Left ventricle myocardium inferior (tissue), 1 donor: ENCODE results near the gene IMMP1L. TPM values are rescaled to one million over a fixed set of nuclear protein-coding genes. Genes with fewer than 3 reads are reported as not detected.

Source experiments
- DNase-seq: peaks from one replicate; pipeline ENCODE4 v3.0.0-alpha.2; 2020
- H3K27ac ChIP-seq: fragments of 200-600 bp; replicated peaks from 2 replicates; pipeline ENCODE4 v1.8.0; 2021
- H3K27me3 ChIP-seq: fragments of 200-600 bp; 2 replicates; pipeline ENCODE4 v1.8.0; 2021; ENCODE audit warnings: low read depth
- H3K36me3 ChIP-seq: fragments of 200-600 bp; 2 replicates; pipeline ENCODE4 v1.8.0; 2021
- H3K4me1 ChIP-seq: fragments of 200-600 bp; 2 replicates; pipeline ENCODE4 v1.8.0; 2021
- H3K4me3 ChIP-seq: fragments of 200-600 bp; 2 replicates; pipeline ENCODE4 v1.8.0; 2021; ENCODE audit warnings: mild to moderate bottlenecking, moderate library complexity
- H3K9me3 ChIP-seq: fragments of 200-600 bp; replicated peaks from 2 replicates; pipeline ENCODE4 v1.8.0; 2021
- intact Hi-C: fragments of 100-400 bp; cut with micrococcal nuclease; formaldehyde crosslinking; loops from one replicate; pipeline ENCODE4 v1.11.0; 2022
- long read RNA-seq: library from polyadenylated mRNA; unstranded; transcript quantifications from one replicate; pipeline ENCODE4 v2.0.0, GENCODE V29; 2021
- total RNA-seq: library from RNA; stranded (reverse); fragmentation: NEBNext Ultra II Directional; extraction: Animal tissue kit (Norgen Biotek cat#: 25700); gene quantifications from one replicate; pipeline ENCODE4 v1.2.1, GENCODE V29; 2021
- TF ChIP-seq, protein P1 (sequence below): fragments of 200-600 bp; IDR thresholded peaks from 2 replicates; pipeline ENCODE4 v1.8.0; 2021; ENCODE audit warnings: antibody characterized with exemption, mild to moderate bottlenecking, borderline replicate concordance
- donor health status: DM: no; HTN: yes; CAD: no; lungs with severe emphysema.

IMMP1L gene, protein sequence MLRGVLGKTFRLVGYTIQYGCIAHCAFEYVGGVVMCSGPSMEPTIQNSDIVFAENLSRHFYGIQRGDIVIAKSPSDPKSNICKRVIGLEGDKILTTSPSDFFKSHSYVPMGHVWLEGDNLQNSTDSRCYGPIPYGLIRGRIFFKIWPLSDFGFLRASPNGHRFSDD
- total RNA-seq: 30.6 TPM
- long read RNA-seq, transcript IMMP1L-213 (3 exons, 314 nt): major isoform, 6 of 9 reads
- long read RNA-seq, partial matches to known transcripts: 0 of 9 reads
- long read RNA-seq, other reads (novel, unspliced or antisense): 1 of 9 reads

DNA sequence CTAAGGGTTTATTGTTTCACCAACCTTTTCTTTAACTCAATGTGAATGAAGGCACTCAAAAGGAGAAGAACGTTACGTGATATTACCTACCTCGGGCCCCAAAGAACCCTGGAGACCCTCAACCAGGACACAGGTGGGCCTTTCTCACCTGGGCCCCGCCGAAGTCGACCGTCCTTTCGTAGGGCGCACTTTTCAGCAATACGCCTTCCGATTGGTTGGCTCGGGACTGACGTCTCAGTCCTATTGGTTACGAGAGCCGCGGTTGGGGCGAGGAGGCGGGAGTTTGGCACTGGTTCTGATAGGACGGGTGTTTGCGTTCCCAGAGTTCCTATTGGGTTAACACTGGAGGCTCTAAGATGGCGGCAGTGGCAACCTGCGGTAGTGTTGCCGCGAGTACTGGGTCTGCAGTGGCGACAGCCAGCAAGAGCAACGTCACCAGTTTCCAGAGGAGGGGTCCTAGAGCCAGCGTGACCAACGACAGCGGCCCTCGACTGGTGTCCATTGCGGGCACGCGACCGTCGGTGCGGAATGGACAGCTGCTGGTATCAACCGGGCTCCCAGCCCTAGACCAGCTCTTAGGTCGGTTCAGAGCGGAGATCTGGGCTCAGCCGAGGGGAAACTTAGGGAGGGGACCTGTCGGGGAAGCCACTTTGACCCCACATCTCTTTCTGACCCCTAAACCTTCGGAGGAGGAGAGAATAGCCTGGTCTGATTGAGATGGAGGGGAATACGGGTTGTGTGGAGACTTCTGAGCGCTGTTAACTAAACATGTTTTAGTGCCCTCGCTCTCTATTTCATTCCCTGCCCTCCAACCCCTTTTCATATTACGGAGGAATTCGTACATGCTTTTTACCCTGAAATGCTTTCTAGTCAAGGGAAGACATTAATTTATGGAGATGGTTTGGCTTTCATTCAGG is at the start of gene IMMP1L, which contains the start of gene ELP4:
TSS of gene IMMP1L (minus strand) at position 194 of the 917 bp plus-strand sequence. CDS start 46,346 bp downstream, outside the sequence.
TSS of gene ELP4 (plus strand) at position 339 of the 917 bp plus-strand sequence. CDS start at position 357, 18 bp downstream.
- Histone ChIP-seq H3K4me3 (peak within 1 kb of the TSS; percentile 75), H3K4me1 (peaks cover 42% of the 10 kb centered on the region), H3K27ac (peak within 1 kb of the TSS; percentile 81), H3K27me3 (no peaks in the 10 kb centered on the region), H3K36me3 (peaks cover 5% of the 10 kb centered on the region), H3K9me3 (no peaks in the 10 kb centered on the region)
- TF ChIP-seq, protein P1, sequence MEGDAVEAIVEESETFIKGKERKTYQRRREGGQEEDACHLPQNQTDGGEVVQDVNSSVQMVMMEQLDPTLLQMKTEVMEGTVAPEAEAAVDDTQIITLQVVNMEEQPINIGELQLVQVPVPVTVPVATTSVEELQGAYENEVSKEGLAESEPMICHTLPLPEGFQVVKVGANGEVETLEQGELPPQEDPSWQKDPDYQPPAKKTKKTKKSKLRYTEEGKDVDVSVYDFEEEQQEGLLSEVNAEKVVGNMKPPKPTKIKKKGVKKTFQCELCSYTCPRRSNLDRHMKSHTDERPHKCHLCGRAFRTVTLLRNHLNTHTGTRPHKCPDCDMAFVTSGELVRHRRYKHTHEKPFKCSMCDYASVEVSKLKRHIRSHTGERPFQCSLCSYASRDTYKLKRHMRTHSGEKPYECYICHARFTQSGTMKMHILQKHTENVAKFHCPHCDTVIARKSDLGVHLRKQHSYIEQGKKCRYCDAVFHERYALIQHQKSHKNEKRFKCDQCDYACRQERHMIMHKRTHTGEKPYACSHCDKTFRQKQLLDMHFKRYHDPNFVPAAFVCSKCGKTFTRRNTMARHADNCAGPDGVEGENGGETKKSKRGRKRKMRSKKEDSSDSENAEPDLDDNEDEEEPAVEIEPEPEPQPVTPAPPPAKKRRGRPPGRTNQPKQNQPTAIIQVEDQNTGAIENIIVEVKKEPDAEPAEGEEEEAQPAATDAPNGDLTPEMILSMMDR: no peak
- intact Hi-C loops: no loop called here
- peak; percentile 95 for DNase-seq

DNA sequence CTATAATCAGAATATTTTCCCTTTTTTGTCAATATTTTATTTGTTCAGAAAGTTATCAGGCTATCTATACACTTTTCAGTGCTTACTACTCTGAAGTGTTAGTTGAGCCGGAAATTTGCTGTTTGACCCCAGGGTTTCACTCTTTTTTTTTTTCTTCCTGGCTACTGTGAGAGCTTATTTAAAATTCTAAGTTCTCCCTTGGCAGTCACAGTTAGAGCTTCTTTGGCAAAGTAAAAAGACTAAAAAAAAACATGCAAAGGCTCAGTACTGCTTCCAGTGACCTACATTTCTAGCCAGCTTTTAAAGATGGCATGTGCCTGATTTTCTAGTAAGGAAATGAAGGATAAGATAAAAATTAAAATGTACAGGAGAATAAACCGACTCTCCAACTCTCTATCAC is 48.6 kb upstream of the IMMP1L start:
- DNase-seq: no peak
- Histone ChIP-seq H3K36me3 (no peaks in the 10 kb centered on the region), H3K27me3 (no peaks in the 10 kb centered on the region), H3K9me3 (no peaks in the 10 kb centered on the region), H3K27ac (no peak overlapping the region), H3K4me3 (no peak overlapping the region), H3K4me1 (peaks cover 13% of the 10 kb centered on the region)
- intact Hi-C loops: no loop called here
- TF ChIP-seq, protein P1: no peak

DNA sequence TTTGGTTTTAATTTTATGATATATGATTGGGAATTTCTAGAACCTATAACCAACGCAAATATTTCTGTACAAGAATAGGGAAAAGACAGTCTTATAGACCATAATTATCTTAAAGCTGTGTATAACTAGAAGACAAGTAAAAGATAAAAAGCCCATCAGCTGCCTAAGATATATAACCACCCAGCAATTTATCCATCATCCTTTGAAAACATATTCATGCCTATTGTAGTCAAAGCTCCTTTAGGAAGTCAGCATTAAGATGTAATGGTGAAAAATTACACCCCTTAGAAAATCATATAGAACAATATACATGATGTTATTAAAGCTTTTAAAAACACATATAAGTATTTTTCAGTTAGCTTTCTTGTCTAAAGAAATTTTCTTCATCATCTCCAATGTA is 46.5 kb upstream of the IMMP1L start:
- Histone ChIP-seq H3K27me3 (no peaks in the 10 kb centered on the region), H3K27ac (no peak overlapping the region), H3K36me3 (no peaks in the 10 kb centered on the region), H3K9me3 (no peaks in the 10 kb centered on the region), H3K4me3 (no peak overlapping the region), H3K4me1 (peaks cover 13% of the 10 kb centered on the region)
- intact Hi-C loops: no loop called here
- DNase-seq: no peak
- TF ChIP-seq, protein P1: no peak

DNA sequence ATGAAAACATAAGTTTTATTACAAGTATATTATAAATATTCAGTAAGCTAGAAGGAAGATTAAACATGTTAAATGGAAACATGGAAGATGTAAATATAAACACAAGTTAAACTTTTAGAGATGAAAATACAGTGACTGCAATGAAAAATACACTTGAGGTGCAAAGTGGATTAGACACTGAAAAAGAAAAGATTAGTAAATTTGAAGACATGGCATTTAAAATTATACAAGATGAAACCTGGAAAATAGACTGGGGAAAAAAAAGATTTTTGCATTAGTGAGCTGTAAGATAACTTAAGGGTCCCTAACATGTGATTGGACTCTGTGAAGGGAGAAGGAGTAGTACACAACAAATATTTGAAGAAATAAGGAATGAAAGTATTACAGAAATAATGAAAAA is 33.4 kb upstream of the IMMP1L start:
- TF ChIP-seq, protein P1: no peak

DNA sequence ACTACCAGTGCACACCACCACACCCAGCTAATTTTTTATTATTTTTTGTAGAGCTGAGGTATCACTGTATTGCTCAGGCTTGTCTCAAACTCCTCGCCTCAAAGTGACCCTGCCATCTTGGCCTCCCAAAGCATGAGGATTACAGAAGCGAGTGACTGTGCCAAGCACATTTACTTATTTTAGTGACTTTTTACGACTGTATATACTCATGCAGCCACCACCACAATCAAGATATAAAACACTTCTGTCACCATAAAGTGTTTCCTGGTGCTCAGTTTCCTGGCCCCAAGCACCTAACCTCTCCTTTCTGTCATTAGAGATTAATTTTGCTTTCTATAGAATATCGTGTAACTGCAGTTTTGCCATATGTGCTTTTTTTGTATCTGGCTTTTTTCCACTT is 26.1 kb upstream of the IMMP1L start:
- H3K4me3 ChIP-seq: no peak overlapping the region
- no peaks in the 10 kb centered on the region for H3K27me3 ChIP-seq
- H3K4me1 ChIP-seq: no peaks in the 10 kb centered on the region
- peaks cover 12% of the 10 kb centered on the region for H3K36me3 ChIP-seq
- TF ChIP-seq, protein P1: no peak
- H3K9me3 ChIP-seq: no peaks in the 10 kb centered on the region
- H3K27ac ChIP-seq: no peak overlapping the region
- intact Hi-C loops: no loop called here
- no peak for DNase-seq

More for the DNA sequence above, 33.4 kb upstream of the IMMP1L start:
- no peak for DNase-seq
- H3K27me3 ChIP-seq: no peaks in the 10 kb centered on the region
- intact Hi-C loops: no loop called here
- no peaks in the 10 kb centered on the region for H3K9me3 ChIP-seq
- H3K36me3 ChIP-seq: peaks cover 49% of the 10 kb centered on the region
- H3K4me1 ChIP-seq: no peaks in the 10 kb centered on the region
- no peak overlapping the region for H3K27ac ChIP-seq
- H3K4me3 ChIP-seq: no peak overlapping the region
